IMR-90 (cell line): ENCODE results near the gene ZEB2. TPM values are rescaled to one million over a fixed set of nuclear protein-coding genes. Genes with fewer than 3 reads are reported as not detected.

Source experiments
- ATAC-seq: fragments of 200-7000 bp; cut with Tn5 transposase; 2 replicates; pipeline ENCODE4 v1.9.1; 2020; ENCODE audit warnings: low read depth, mild to moderate bottlenecking, moderate library complexity
- BruUV-seq: library from RNA; stranded (reverse); fragments of 400-500 nt; replicated peaks from 2 replicates; lab custom pipeline; 2021; lab: Mats Ljungman, UMichigan
- CTCF ChIA-PET: fragments of 300-600 bp; formaldehyde crosslinking; extraction: SDS; loops from one replicate; lab custom pipeline; 2021; ENCODE audit warnings: antibody characterized with exemption; lab: Yijun Ruan, JAX
- POLR2A ChIA-PET: fragments of 300-600 bp; sonication (Branson Sonifier 250); formaldehyde crosslinking; loops from one replicate; lab custom pipeline; 2022; ENCODE audit warnings: antibody characterized with exemption; ENCODE audit not compliant: unreplicated experiment; lab: Charles Lee
- DNase-seq: peaks from one replicate; pipeline ENCODE4 v3.0.0; 2013
- H2AFZ ChIP-seq: replicated peaks from 2 replicates; pipeline ENCODE3; 2013; ENCODE audit warnings: low read length, mild to moderate bottlenecking; ENCODE audit not compliant: poor library complexity
- H2AK5ac ChIP-seq: 2 replicates; pipeline ENCODE4 v1.6.1; 2013; ENCODE audit warnings: low read depth, low read length, inconsistent platforms
- H2AK9ac ChIP-seq: replicated peaks from 2 replicates; pipeline ENCODE3; 2013; ENCODE audit warnings: mild to moderate bottlenecking, low read depth, low read length, moderate library complexity; ENCODE audit not compliant: poor library complexity
- H2BK120ac ChIP-seq: 2 replicates; pipeline ENCODE4 v1.6.1; 2013; ENCODE audit warnings: low read depth, low read length, inconsistent platforms
- H2BK15ac ChIP-seq: 3 replicates; pipeline ENCODE4 v1.6.1; 2013; ENCODE audit warnings: low read depth, low read length, inconsistent platforms
- H2BK20ac ChIP-seq: 2 replicates; pipeline ENCODE4 v1.6.1; 2013; ENCODE audit warnings: low read depth, mild to moderate bottlenecking, inconsistent platforms, low read length, moderate library complexity
- H2BK5ac ChIP-seq: 2 replicates; pipeline ENCODE4 v1.6.1; 2013; ENCODE audit warnings: mild to moderate bottlenecking, low read depth, low read length, inconsistent platforms; ENCODE audit not compliant: poor library complexity, severe bottlenecking
- H3K14ac ChIP-seq: replicated peaks from 2 replicates; pipeline ENCODE4 v1.6.1; 2013; ENCODE audit warnings: low read depth, low read length, inconsistent platforms
- H3K18ac ChIP-seq: 2 replicates; pipeline ENCODE4 v1.6.1; 2013; ENCODE audit warnings: low read depth, low read length, control low read depth
- H3K23ac ChIP-seq: 2 replicates; pipeline ENCODE4 v1.6.1; 2013; ENCODE audit warnings: low read depth, low read length, inconsistent platforms
- H3K27ac ChIP-seq: 2 replicates; pipeline ENCODE4 v1.5.1; 2013; ENCODE audit warnings: mild to moderate bottlenecking, control low read depth, low read length; ENCODE audit not compliant: insufficient read depth
- H3K27me3 ChIP-seq: 2 replicates; pipeline ENCODE4 v1.6.1; 2013; ENCODE audit warnings: low read length; ENCODE audit not compliant: control insufficient read depth, insufficient read depth
- H3K36me3 ChIP-seq: 2 replicates; pipeline ENCODE4 v1.6.1; 2013; ENCODE audit warnings: low read length, mixed read lengths; ENCODE audit not compliant: control insufficient read depth, insufficient read depth
- H3K4ac ChIP-seq: 2 replicates; pipeline ENCODE4 v1.6.1; 2013; ENCODE audit warnings: low read depth, low read length, inconsistent platforms
- H3K4me1 ChIP-seq: 2 replicates; pipeline ENCODE4 v1.6.1; 2013; ENCODE audit warnings: low read length, mixed read lengths; ENCODE audit not compliant: control insufficient read depth, insufficient read depth
- H3K4me2 ChIP-seq: 2 replicates; pipeline ENCODE4 v1.6.1; 2013; ENCODE audit warnings: low read depth, mild to moderate bottlenecking, control low read depth, low read length, moderate library complexity
- H3K4me3 ChIP-seq: 2 replicates; pipeline ENCODE4 v1.5.1; 2013; ENCODE audit warnings: low read depth, mild to moderate bottlenecking, control low read depth, low read length, moderate library complexity; ENCODE audit not compliant: insufficient read depth
- H3K56ac ChIP-seq: 2 replicates; pipeline ENCODE4 v1.6.1; 2013; ENCODE audit warnings: low read length, inconsistent platforms; ENCODE audit not compliant: insufficient read depth; ENCODE audit errors: extremely low read depth
- H3K79me1 ChIP-seq, 2 experiments: 2 replicates each; pipeline ENCODE4 v1.6.1; 2013; ENCODE audit warnings: low read length in 2 of 2, inconsistent platforms in 1 of 2, low read depth in 1 of 2
- H3K9ac ChIP-seq: 2 replicates; pipeline ENCODE4 v1.6.1; 2013; ENCODE audit warnings: low read depth, low read length, control low read depth
- H3K9me1 ChIP-seq: 2 replicates; pipeline ENCODE4 v1.6.1; 2013; ENCODE audit warnings: low read length, inconsistent platforms; ENCODE audit not compliant: insufficient read depth
- H3K9me3 ChIP-seq: 2 replicates; pipeline ENCODE4 v1.6.1; 2013; ENCODE audit warnings: low read length; ENCODE audit not compliant: control insufficient read depth, insufficient read depth
- H4K20me1 ChIP-seq: 2 replicates; pipeline ENCODE4 v1.6.1; 2013; ENCODE audit warnings: low read length, inconsistent platforms; ENCODE audit not compliant: insufficient read depth
- H4K5ac ChIP-seq: 2 replicates; pipeline ENCODE4 v1.6.1; 2013; ENCODE audit warnings: mild to moderate bottlenecking, low read depth, low read length, control low read depth
- H4K8ac ChIP-seq, 2 experiments: 2 replicates each; pipeline ENCODE4 v1.6.1; 2013; ENCODE audit warnings: low read depth in 2 of 2, low read length in 2 of 2, control low read depth in 1 of 2, inconsistent platforms in 1 of 2
- H4K91ac ChIP-seq: 2 replicates; pipeline ENCODE4 v1.6.1; 2013; ENCODE audit warnings: low read depth, low read length, inconsistent platforms; ENCODE audit not compliant: insufficient read depth
- RAD21 ChIP-seq: IDR thresholded peaks from 2 replicates; pipeline ENCODE4 v1.6.1; 2012; ENCODE audit warnings: low read length, improper control_type of control experiment
- dilution Hi-C: fragments of 300-500 bp; cut with HindIII; formaldehyde crosslinking; loops from one replicate; pipeline ENCODE4 v1.14.3; 2018; ENCODE audit warnings: low sequenced_read_pairs; ENCODE audit not compliant: unreplicated experiment
- in situ Hi-C: fragments of 300-500 bp; cut with MboI; formaldehyde crosslinking; loops from 3 replicates; pipeline ENCODE4 v1.14.3; 2019; ENCODE audit warnings: low sequenced_read_pairs, inconsistent platforms, mixed read lengths
- intact Hi-C: fragments of 100-400 bp; cut with micrococcal nuclease; formaldehyde crosslinking; loops from 2 replicates; pipeline ENCODE4 v1.10.0; 2022
- polyA plus RNA-seq, 3 experiments: library from polyadenylated mRNA; depleted of rRNA; stranded (reverse); fragments of >200 nt; gene quantifications; 2 replicates each; pipeline ENCODE4 v1.2.3, GENCODE V29; 2012; ENCODE audit warnings: low replicate concordance in 1 of 3
- total RNA-seq: library from RNA; depleted of rRNA; stranded (reverse); fragments of >200 nt; gene quantifications from 2 replicates; pipeline ENCODE4 v1.2.3, GENCODE V29; 2012

ZEB2 gene
- total and polyA plus RNA-seq, 2 of the 4 experiments (the other 2 are of a cell fraction), result 22.4 to 50.9 TPM

DNA sequence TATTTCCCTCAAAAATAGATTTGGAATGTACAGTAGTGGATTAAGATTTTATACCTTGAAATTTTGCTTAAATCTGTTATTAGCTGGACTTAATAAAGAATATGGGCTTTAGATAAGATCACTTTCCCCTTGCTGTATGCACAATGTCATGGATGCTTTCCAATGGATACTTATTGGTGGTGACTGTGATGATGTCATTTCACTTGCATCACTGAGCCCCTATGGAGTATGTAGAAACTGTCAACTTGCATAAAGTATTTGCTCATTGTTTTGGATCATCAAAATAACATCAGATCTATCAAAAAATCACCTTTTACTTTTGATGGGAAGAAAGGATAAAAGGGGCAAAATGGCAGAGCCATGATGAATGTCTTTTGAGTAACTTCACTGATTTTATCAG is 112.7 kb downstream of the ZEB2 start:
- no peak overlapping the region for H2AK9ac ChIP-seq
- peaks cover 17% of the 10 kb centered on the region for H3K36me3 ChIP-seq
- H2BK5ac ChIP-seq, result no peak overlapping the region
- peaks cover 4% of the 10 kb centered on the region; the same call in 1 of the 2 replicates for H3K9me1 ChIP-seq
- H2BK120ac ChIP-seq, result no peak overlapping the region
- no peak overlapping the region for H2AFZ ChIP-seq
- H3K4ac ChIP-seq, result no peak overlapping the region
- no peak overlapping the region for H4K5ac ChIP-seq
- H3K9me3 ChIP-seq, result no peaks in the 10 kb centered on the region
- TF ChIP-seq RAD21, result no peak
- H3K27ac ChIP-seq, result no peak overlapping the region
- no peak for ATAC-seq
- no peaks in the 10 kb centered on the region for H3K27me3 ChIP-seq
- no peak overlapping the region for H3K18ac ChIP-seq
- H4K8ac ChIP-seq, result no peak overlapping the region
- H3K14ac ChIP-seq, result no peak overlapping the region
- no peak overlapping the region for H2AK5ac ChIP-seq
- dilution Hi-C loops (no loop called here), intact Hi-C loops (no loop called here), in situ Hi-C loops (no loop called here)
- H3K9ac ChIP-seq, result no peak overlapping the region
- no peak overlapping the region for H3K4me2 ChIP-seq
- DNase-seq, result no peak
- no peak overlapping the region for H2BK20ac ChIP-seq
- no peaks in the 10 kb centered on the region for H4K20me1 ChIP-seq
- no TSS peak for BruUV-seq
- peaks cover 10% of the 10 kb centered on the region for H3K4me1 ChIP-seq
- ChIA-PET CTCF (interaction anchor here (1.1 kb wide), 1 partner anchor 176 kb away, joined by 3 read pairs; no protein-coding TSS in a partner anchor), POLR2A (no interaction called here)
- H3K4me3 ChIP-seq, result no peak overlapping the region
- H3K23ac ChIP-seq, result no peak overlapping the region
- H3K56ac ChIP-seq, result no peak overlapping the region
- no peak overlapping the region for H2BK15ac ChIP-seq
- peaks cover 18 to 22% of the 10 kb centered on the region in 2 experiments; a peak in 2 of 4 replicates for H3K79me1 ChIP-seq
- H4K91ac ChIP-seq, result no peak overlapping the region
